SK-N-SH (cell line): ENCODE data around the gene DENR. TPM values are rescaled to one million over a fixed set of nuclear protein-coding genes. Genes with fewer than 3 reads are reported as not detected.

Experiments used
- CTCF ChIA-PET: fragments of 300-600, 350-600 bp; formaldehyde crosslinking; extraction: SDS; loops from one replicate; lab custom pipeline; 2021; lab: Yijun Ruan, JAX
- POLR2A ChIA-PET: fragments of 350-600 bp; sonication (Branson Sonifier 250); formaldehyde crosslinking; extraction: SDS; loops from one replicate; lab custom pipeline; 2020; ENCODE audit warnings: antibody characterized with exemption, inconsistent platforms; lab: Yijun Ruan, JAX
- DNase-seq: peaks from one replicate; pipeline ENCODE4 v3.0.0; 2012
- H2AFZ ChIP-seq: fragments of 200-600 bp; sonication (generic); 2 replicates; pipeline ENCODE4 v1.8.1; 2016; ENCODE audit warnings: antibody characterized with exemption, mild to moderate bottlenecking, low read depth
- H3F3A ChIP-seq: fragments of 200-600 bp; sonication (generic); replicated peaks from 2 replicates; pipeline ENCODE3; 2016; ENCODE audit warnings: antibody characterized with exemption, mild to moderate bottlenecking; ENCODE audit not compliant: insufficient read depth
- H3K27ac ChIP-seq, 2 experiments: fragments of 200-500 bp in 1 of 2; fragments of 200-600 bp in 1 of 2; sonication (Bioruptor generic) in 1 of 2; sonication (generic), shearing (Covaris generic) in 1 of 2; 2 replicates each; pipeline versions ENCODE4 v1.5.1 to v1.6.1; 2014 to 2016; ENCODE audit warnings: low read depth in 2 of 2, inconsistent platforms in 1 of 2, low read length in 1 of 2, mild to moderate bottlenecking in 1 of 2, mixed read lengths in 1 of 2
- H3K27me3 ChIP-seq: fragments of 200-600 bp; sonication (generic), shearing (Covaris generic); 2 replicates; pipeline ENCODE4 v1.6.1; 2016; ENCODE audit warnings: mixed run types; ENCODE audit not compliant: insufficient read depth
- H3K36me3 ChIP-seq, 2 experiments: fragments of 200-500 bp in 1 of 2; fragments of 200-600 bp in 1 of 2; sonication (Bioruptor generic) in 1 of 2; sonication (generic) in 1 of 2; replicated peaks in 1 of 2; 2 replicates each; pipeline versions ENCODE3 to v1.5.1; 2014 to 2016; ENCODE audit warnings: low read length in 1 of 2, mild to moderate bottlenecking in 1 of 2; ENCODE audit not compliant: insufficient read depth in 2 of 2, control insufficient read depth in 1 of 2
- H3K4me1 ChIP-seq, 2 experiments: fragments of 200-500 bp in 1 of 2; fragments of 200-600 bp in 1 of 2; sonication (Bioruptor generic) in 1 of 2; sonication (generic), shearing (Covaris generic) in 1 of 2; 2 replicates each; pipeline versions ENCODE4 v1.5.1 to v1.6.1; 2014 to 2016; ENCODE audit warnings: low read depth in 1 of 2, low read length in 1 of 2, mixed run types in 1 of 2; ENCODE audit not compliant: insufficient read depth in 2 of 2, control insufficient read depth in 1 of 2
- H3K4me2 ChIP-seq: fragments of 200-600 bp; sonication (generic), shearing (Covaris generic); 2 replicates; pipeline ENCODE4 v1.6.1; 2017; ENCODE audit warnings: mixed run types
- H3K4me3 ChIP-seq, 2 experiments: fragments of 200-500 bp in 1 of 2; fragments of 200-600 bp in 1 of 2; sonication (Bioruptor generic) in 1 of 2; sonication (generic), shearing (Covaris generic) in 1 of 2; 2 replicates each; pipeline versions ENCODE4 v1.5.1 to v1.8.1; 2014 to 2016; ENCODE audit warnings: low read depth in 2 of 2, inconsistent platforms in 1 of 2, low read length in 1 of 2, mild to moderate bottlenecking in 1 of 2, mixed read lengths in 1 of 2, moderate library complexity in 1 of 2
- H3K79me2 ChIP-seq: fragments of 200-600 bp; sonication (generic); 2 replicates; pipeline ENCODE4 v1.8.1; 2017; ENCODE audit warnings: mild to moderate bottlenecking; ENCODE audit not compliant: insufficient read depth
- H3K9ac ChIP-seq: fragments of 200-600 bp; sonication (generic); 2 replicates; pipeline ENCODE4 v1.6.1; 2017; ENCODE audit warnings: mixed run types
- H3K9me2 ChIP-seq: fragments of 200-600 bp; sonication (generic); 2 replicates; pipeline ENCODE4 v1.6.1; 2017; ENCODE audit warnings: mixed run types
- H3K9me3 ChIP-seq: fragments of 200-600 bp; sonication (generic); 2 replicates; pipeline ENCODE4 v1.6.1; 2017; ENCODE audit warnings: mixed run types, mild to moderate bottlenecking, moderate library complexity
- H4K20me1 ChIP-seq: fragments of 200-600 bp; sonication (generic); 2 replicates; pipeline ENCODE4 v1.6.1; 2017; ENCODE audit warnings: mild to moderate bottlenecking, mixed run types; ENCODE audit not compliant: insufficient read depth
- CHD2 ChIP-seq: fragments of 150-350 bp; IDR thresholded peaks from 2 replicates; pipeline ENCODE4 v1.6.1; 2018; ENCODE audit warnings: low read length; ENCODE audit not compliant: partially characterized antibody
- FOSL2 ChIP-seq: IDR thresholded peaks from 2 replicates; pipeline ENCODE4 v1.4.0; 2012; ENCODE audit warnings: low read depth, mild to moderate bottlenecking, moderate library complexity, borderline replicate concordance
- MEF2A ChIP-seq: IDR thresholded peaks from 2 replicates; pipeline ENCODE4 v1.4.0; 2012; ENCODE audit warnings: low read depth, borderline replicate concordance
- NFIC ChIP-seq: IDR thresholded peaks from 2 replicates; pipeline ENCODE4 v1.4.0; 2012; ENCODE audit warnings: borderline replicate concordance
- PBX3 ChIP-seq: IDR thresholded peaks from 2 replicates; pipeline ENCODE4; 2012
- REST ChIP-seq: IDR thresholded peaks from 2 replicates; pipeline ENCODE4 v1.6.1; 2012; ENCODE audit warnings: mild to moderate bottlenecking, low read depth, low read length, moderate library complexity
- SIN3A ChIP-seq: IDR thresholded peaks from 2 replicates; pipeline ENCODE4 v1.6.1; 2012; ENCODE audit warnings: low read depth, mild to moderate bottlenecking, low read length, moderate library complexity, borderline replicate concordance
- USF2 ChIP-seq: fragments of 150-350 bp; IDR thresholded peaks from 2 replicates; pipeline ENCODE4 v1.6.1; 2017; ENCODE audit warnings: antibody characterized with exemption, low read length, low read depth, borderline replicate concordance
- ZBTB33 ChIP-seq: IDR thresholded peaks from 2 replicates; pipeline ENCODE4 v1.4.0; 2012; ENCODE audit warnings: low read depth, borderline replicate concordance
- WGBS: methylation state at CpG from one replicate; pipeline ENCODE4 v1.1.6; 2017; ENCODE audit warnings: low lambda C conversion rate; 5-methylcytosine and 5-hydroxymethylcytosine counted together
- polyA plus RNA-seq, 3 experiments: library from polyadenylated mRNA; depleted of rRNA; stranded (reverse); fragments of >200 nt; gene quantifications; 2 replicates each; pipeline ENCODE4 v1.2.3, GENCODE V29; 2012

The DENR gene
- polyA plus RNA-seq, 1 of the 3 experiments (the other 2 are of a cell fraction), result 23.2 TPM

- no peak for TF ChIP-seq ZBTB33
- TF ChIP-seq NFIC, result no peak
- TF ChIP-seq, all 33 proteins: peak for 0
Observed at GRCh38 chr12:122730215-122731014, 22.2 kb upstream of the DENR start, which contains the start of gene HCAR1 (continued).

GRCh38 chr12:122732170-122732569, 20.5 kb upstream of the DENR start:
- Histone ChIP-seq H4K20me1 (no peaks in the 10 kb centered on the region), H3K4me2 (no peak overlapping the region), H3K4me3 (no peak overlapping the region), H3F3A (no peaks in the 10 kb centered on the region), H3K27me3 (no peaks in the 10 kb centered on the region), H3K9ac (no peak overlapping the region), H3K36me3 (no peaks in the 10 kb centered on the region), H3K9me3 (no peaks in the 10 kb centered on the region), H3K27ac (no peak overlapping the region), H3K9me2 (no peaks in the 10 kb centered on the region), H2AFZ (no peak overlapping the region), H3K4me1 (no peaks in the 10 kb centered on the region), H3K79me2 (no peaks in the 10 kb centered on the region)
- 92% methylated on average over 3 of the region's 3 CpGs for WGBS
- ChIA-PET POLR2A (interaction anchor here (0.6 kb wide), 1 partner anchor 31 kb away, joined by 3 read pairs; no protein-coding TSS in a partner anchor), CTCF (no interaction called here)
- no peak for DNase-seq
- TF ChIP-seq CHD2 (no peak), REST (no peak), SIN3A (no peak), USF2 (no peak), FOSL2 (no peak), PBX3 (no peak), MEF2A (no peak)
